K562 treated with DMSO at 1 percent for 12 hours (cell line): ENCODE measurements around the gene ACP4. TPM values are rescaled to one million over a fixed set of nuclear protein-coding genes. Genes with fewer than 3 reads are reported as not detected.

Experiments
- total RNA-seq: library from RNA; unstranded; fragments of 300-600 nt; gene quantifications from 2 replicates; pipeline ENCODE4 v1.2.3, GENCODE V29; 2022; ENCODE audit not compliant: insufficient read depth

The ACP4 gene
- not detected in 2 replicates for total RNA-seq

GRCh38 chr19:50790396-50790795, at the start of gene ACP4:
TSS of gene ACP4 (plus strand) at chr19:50790415. CDS start at chr19:50790415, 0 bp downstream.

GRCh38 chr19:50770164-50770563, 20.1 kb upstream of the ACP4 start, which contains the start of gene GPR32:
TSS of gene GPR32 (plus strand) at chr19:50770464. CDS start at chr19:50770601, 137 bp downstream.

GRCh38 chr19:50823389-50824042, 33.3 kb downstream of the ACP4 start, which contains the start of gene KLK1:
TSS of gene KLK1 (minus strand) at chr19:50823787. CDS start at chr19:50823748, 39 bp downstream.

GRCh38 chr19:50833117-50833801, 43.0 kb downstream of the ACP4 start, which contains the start of gene KLK15:
TSS of gene KLK15 (minus strand) at chr19:50833574. CDS start at chr19:50831492, 2,082 bp downstream.

Other genes with a start within 250 kb of the ACP4 start
- 9.3 and 10.0 TPM in 2 replicates for gene LRRC4B, start 222.0 kb upstream of the ACP4 start, total RNA-seq
- gene SYT3, start 150.5 kb upstream of the ACP4 start, total RNA-seq, result 1.6 and 6.4 TPM in 2 replicates
- 42.4 and 48.8 TPM in 2 replicates for gene C19orf81, start 141.0 kb upstream of the ACP4 start, total RNA-seq
- gene SHANK1, start 70.6 kb upstream of the ACP4 start, total RNA-seq, result 1.1 TPM in 1 of 2 replicates, not detected in the other
- 74.7 and 127 TPM in 2 replicates for gene CLEC11A, start 67.1 kb upstream of the ACP4 start, total RNA-seq
- gene GPR32, start 20.0 kb upstream of the ACP4 start, total RNA-seq, result not detected in 2 replicates
- 18.4 and 21.5 TPM in 2 replicates for gene KLK1, start 33.4 kb downstream of the ACP4 start, total RNA-seq
- not detected in 2 replicates for gene KLK15, start 43.2 kb downstream of the ACP4 start, total RNA-seq
- gene KLK3, start 64.5 kb downstream of the ACP4 start, total RNA-seq, result not detected in 2 replicates
- not detected in 2 replicates for gene KLK2, start 83.0 kb downstream of the ACP4 start, total RNA-seq
- not detected in 2 replicates for gene KLK4, start 121.0 kb downstream of the ACP4 start, total RNA-seq
- gene KLK5, start 162.6 kb downstream of the ACP4 start, total RNA-seq, result not detected in 2 replicates
- gene KLK6, start 179.2 kb downstream of the ACP4 start, total RNA-seq, result not detected in 2 replicates
- gene KLK7, start 193.5 kb downstream of the ACP4 start, total RNA-seq, result not detected in 2 replicates
- not detected in 2 replicates for gene KLK8, start 211.2 kb downstream of the ACP4 start, total RNA-seq
- gene KLK10, start 229.3 kb downstream of the ACP4 start, total RNA-seq, result not detected in 2 replicates
- not detected in 2 replicates for gene KLK11, start 236.2 kb downstream of the ACP4 start, total RNA-seq
- not detected in 2 replicates for gene KLK12, start 244.6 kb downstream of the ACP4 start, total RNA-seq